GM12874 (cell line): ENCODE data around the gene GPR160.

Experiments used
- CTCF ChIP-seq: IDR thresholded peaks from 2 replicates; pipeline ENCODE4 v1.5.1; 2011; ENCODE audit warnings: low read depth, mild to moderate bottlenecking, control low read depth, low read length, moderate library complexity; ENCODE audit not compliant: insufficient read depth

The GPR160 gene

DNA sequence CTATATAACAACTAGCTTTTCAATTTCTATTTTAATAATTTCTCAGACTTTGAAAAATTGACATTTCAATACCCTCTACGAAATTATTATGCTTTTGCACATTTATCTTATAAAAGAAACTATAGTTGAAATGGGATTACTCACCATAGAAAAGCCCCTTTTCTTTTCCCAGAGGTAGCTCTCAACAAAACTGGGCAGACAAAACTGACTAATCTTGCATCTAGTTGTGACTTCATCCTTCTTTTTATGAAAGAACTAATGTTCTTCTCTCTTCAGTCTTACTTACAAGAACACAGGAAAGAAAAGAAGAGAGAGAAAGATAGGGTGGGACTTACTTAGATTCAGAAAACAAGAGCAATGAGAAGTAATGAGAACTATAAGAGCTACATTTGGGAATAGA lies 61.0 kb downstream of the GPR160 start:
- TF ChIP-seq CTCF: no peak

GRCh38 chr3:170100944-170101343 lies 63.1 kb downstream of the GPR160 start:
- TF ChIP-seq CTCF: no peak

GRCh38 chr3:170102431-170102830 lies 64.6 kb downstream of the GPR160 start:
- TF ChIP-seq CTCF: no peak

DNA sequence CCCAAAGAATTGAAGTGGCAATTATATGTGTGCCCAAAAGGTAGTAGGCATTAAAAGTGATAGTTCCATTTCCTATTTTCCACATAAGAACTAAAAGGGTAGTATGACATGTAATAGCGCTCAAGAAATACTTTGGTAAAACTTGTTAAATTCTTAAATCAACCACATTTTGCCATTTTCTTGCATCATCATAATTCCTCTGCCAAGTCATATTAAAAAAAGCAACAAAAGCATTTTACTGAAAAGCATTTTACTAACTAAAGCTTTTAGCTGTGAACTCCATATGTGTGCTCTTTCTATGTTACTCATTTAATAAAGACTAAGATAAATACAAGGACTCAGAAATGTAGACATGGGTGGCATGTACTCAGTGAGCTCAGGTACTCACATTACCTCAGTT lies 70.1 kb downstream of the GPR160 start:
- TF ChIP-seq CTCF: no peak

GRCh38 chr3:170108955-170109354 lies 71.2 kb downstream of the GPR160 start:
- TF ChIP-seq CTCF: no peak

DNA sequence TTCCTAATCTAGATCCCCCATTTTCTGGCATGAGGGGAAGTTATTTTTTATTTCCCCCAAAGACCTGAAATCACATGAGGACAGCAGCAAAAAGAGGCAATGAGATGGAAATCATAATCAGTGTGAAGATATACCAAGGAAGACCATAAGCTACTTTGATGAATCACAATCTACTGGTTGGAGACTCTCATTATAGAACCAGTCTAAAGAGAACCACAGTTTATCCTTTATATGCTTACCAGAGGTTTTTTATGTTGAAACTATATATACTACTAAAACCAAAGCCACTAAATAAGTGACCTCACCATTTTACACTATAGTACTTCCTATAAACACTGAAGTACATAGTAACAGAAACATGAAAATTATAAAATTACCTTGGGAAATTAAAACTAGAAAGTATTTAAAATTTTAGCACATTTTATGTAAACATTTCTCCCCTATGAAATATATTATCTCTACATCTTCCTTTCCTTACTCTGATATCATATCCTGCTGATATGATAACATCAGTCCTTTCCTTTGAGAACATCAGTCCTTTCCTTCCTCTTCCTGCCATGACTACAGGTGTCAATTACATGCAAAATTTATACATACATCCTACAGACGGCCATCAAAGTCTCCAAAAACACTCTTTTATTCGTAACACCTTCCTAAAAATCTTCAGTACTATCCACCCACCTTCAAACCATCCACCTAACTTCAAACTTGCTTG lies 71.9 kb downstream of the GPR160 start:
- TF ChIP-seq CTCF: no peak

DNA sequence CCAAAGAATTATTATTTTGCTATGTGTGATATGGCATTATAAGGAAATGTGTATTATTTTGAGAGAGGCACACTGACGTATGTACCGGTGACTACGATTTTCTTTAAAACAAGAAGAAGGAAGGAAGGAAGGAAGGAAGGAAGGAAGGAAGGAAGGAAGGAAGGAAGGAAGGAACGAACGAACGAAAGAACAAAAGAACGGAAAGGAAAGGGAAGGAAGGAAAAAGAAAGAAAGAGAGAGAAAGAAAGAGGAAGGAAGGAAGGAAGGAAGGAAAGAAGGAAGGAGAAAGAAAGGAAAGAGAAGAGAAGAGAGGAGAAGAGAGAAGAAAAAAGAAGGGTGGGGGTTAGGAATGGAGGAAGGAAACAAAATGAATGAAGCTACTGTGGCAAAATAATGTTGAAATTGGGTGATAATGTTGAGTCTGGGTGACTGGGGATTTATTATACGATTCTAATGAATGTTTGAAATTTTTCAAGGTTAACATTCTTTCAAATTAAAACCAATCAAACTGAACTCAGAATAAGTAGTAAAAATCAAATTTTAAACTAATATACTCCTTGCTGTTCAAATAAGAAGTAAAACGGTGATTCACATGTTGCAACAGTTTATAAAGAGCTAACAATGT lies 73.5 kb downstream of the GPR160 start:
- TF ChIP-seq CTCF: no peak
